HUES6 (cell line): ENCODE results near the gene EPS8.

ENCODE experiments used
- H3K27ac ChIP-seq: 2 replicates; pipeline ENCODE4 v1.7.0; 2013; ENCODE audit warnings: low read depth, mild to moderate bottlenecking, low read length, inconsistent platforms
- H3K27me3 ChIP-seq: 2 replicates; pipeline ENCODE4 v1.6.1; 2013; ENCODE audit warnings: low read length; ENCODE audit not compliant: control insufficient read depth, insufficient read depth
- H3K36me3 ChIP-seq: 2 replicates; pipeline ENCODE4 v1.6.1; 2013; ENCODE audit warnings: low read length; ENCODE audit not compliant: control insufficient read depth, insufficient read depth
- H3K4me1 ChIP-seq: 2 replicates; pipeline ENCODE4 v1.6.1; 2013; ENCODE audit warnings: low read length; ENCODE audit not compliant: control insufficient read depth, insufficient read depth
- H3K4me3 ChIP-seq: 2 replicates; pipeline ENCODE4 v1.5.1; 2013; ENCODE audit warnings: low read depth, low read length
- H3K9ac ChIP-seq: one replicate; pipeline ENCODE4 v1.6.1; 2013; ENCODE audit warnings: mild to moderate bottlenecking, low read length
- H3K9me3 ChIP-seq: 2 replicates; pipeline ENCODE4 v1.6.1; 2013; ENCODE audit warnings: low read depth, low read length; ENCODE audit not compliant: control insufficient read depth, insufficient read depth

EPS8 gene

GRCh38 chr12:15705606-15706005, 83.6 kb downstream of the EPS8 start:
- Histone ChIP-seq H3K27me3 (no peaks in the 10 kb centered on the region), H3K4me1 (peaks cover 13% of the 10 kb centered on the region), H3K27ac (no peak overlapping the region), H3K9ac (no peak overlapping the region), H3K9me3 (no peaks in the 10 kb centered on the region), H3K4me3 (no peak overlapping the region), H3K36me3 (no peaks in the 10 kb centered on the region)

- H3K9ac ChIP-seq = no peak overlapping the region
- H3K4me3 ChIP-seq = no peak overlapping the region
Measured at GRCh38 chr12:15702276-15702675, 86.9 kb downstream of the EPS8 start.

GRCh38 chr12:15701631-15702156, 87.5 kb downstream of the EPS8 start:
- Histone ChIP-seq H3K27me3 (no peaks in the 10 kb centered on the region), H3K36me3 (no peaks in the 10 kb centered on the region), H3K9me3 (no peaks in the 10 kb centered on the region), H3K4me1 (peaks cover 7% of the 10 kb centered on the region; the same call in 1 of the 2 replicates), H3K9ac (no peak overlapping the region), H3K4me3 (no peak overlapping the region), H3K27ac (no peak overlapping the region)

More at GRCh38 chr12:15702276-15702675, 86.9 kb downstream of the EPS8 start:
- H3K36me3 ChIP-seq = no peaks in the 10 kb centered on the region
- H3K9me3 ChIP-seq = no peaks in the 10 kb centered on the region
- peaks cover 7% of the 10 kb centered on the region; the same call in 1 of the 2 replicates for H3K4me1 ChIP-seq
- no peak overlapping the region for H3K27ac ChIP-seq
- no peaks in the 10 kb centered on the region for H3K27me3 ChIP-seq

GRCh38 chr12:15701206-15701605, 88.0 kb downstream of the EPS8 start:
- Histone ChIP-seq H3K27me3 (no peaks in the 10 kb centered on the region), H3K4me1 (peaks cover 5% of the 10 kb centered on the region; the same call in 1 of the 2 replicates), H3K36me3 (no peaks in the 10 kb centered on the region), H3K27ac (no peak overlapping the region), H3K9me3 (no peaks in the 10 kb centered on the region), H3K9ac (no peak overlapping the region), H3K4me3 (no peak overlapping the region)

- Histone ChIP-seq H3K27ac (no peak overlapping the region), H3K9ac (no peak overlapping the region), H3K4me3 (no peak overlapping the region), H3K27me3 (no peaks in the 10 kb centered on the region), H3K9me3 (no peaks in the 10 kb centered on the region), H3K4me1 (no peaks in the 10 kb centered on the region; the same call in 1 of the 2 replicates), H3K36me3 (no peaks in the 10 kb centered on the region)
Measured at GRCh38 chr12:15700595-15700994, 88.6 kb downstream of the EPS8 start.

GRCh38 chr12:15699886-15700285, 89.3 kb downstream of the EPS8 start:
- no peak overlapping the region for H3K27ac ChIP-seq
- no peaks in the 10 kb centered on the region for H3K9me3 ChIP-seq
- no peak overlapping the region for H3K9ac ChIP-seq
- H3K36me3 ChIP-seq = no peaks in the 10 kb centered on the region
- no peaks in the 10 kb centered on the region; the same call in 1 of the 2 replicates for H3K4me1 ChIP-seq
- H3K27me3 ChIP-seq = no peaks in the 10 kb centered on the region
- no peak overlapping the region for H3K4me3 ChIP-seq

- no peak overlapping the region for H3K27ac ChIP-seq
- no peaks in the 10 kb centered on the region; the same call in 1 of the 2 replicates for H3K4me1 ChIP-seq
- H3K4me3 ChIP-seq = no peak overlapping the region
- H3K27me3 ChIP-seq = no peaks in the 10 kb centered on the region
- no peaks in the 10 kb centered on the region for H3K9me3 ChIP-seq
- H3K36me3 ChIP-seq = no peaks in the 10 kb centered on the region
- H3K9ac ChIP-seq = no peak overlapping the region
Measured at GRCh38 chr12:15698377-15698871, 90.8 kb downstream of the EPS8 start.

- Histone ChIP-seq H3K4me3 (no peak overlapping the region), H3K9ac (no peak overlapping the region), H3K4me1 (no peaks in the 10 kb centered on the region; the same call in 1 of the 2 replicates), H3K9me3 (no peaks in the 10 kb centered on the region), H3K27me3 (no peaks in the 10 kb centered on the region), H3K36me3 (no peaks in the 10 kb centered on the region), H3K27ac (no peak overlapping the region)
Measured at GRCh38 chr12:15697201-15697600, 92.0 kb downstream of the EPS8 start.

- H3K9me3 ChIP-seq = no peaks in the 10 kb centered on the region
- H3K9ac ChIP-seq = no peak overlapping the region
- peaks cover 4% of the 10 kb centered on the region for H3K4me1 ChIP-seq
- no peaks in the 10 kb centered on the region for H3K36me3 ChIP-seq
- H3K27me3 ChIP-seq = no peaks in the 10 kb centered on the region
- H3K27ac ChIP-seq = no peak overlapping the region
- H3K4me3 ChIP-seq = no peak overlapping the region
Measured at GRCh38 chr12:15693228-15693911, 95.8 kb downstream of the EPS8 start.

GRCh38 chr12:15691388-15691787, 97.8 kb downstream of the EPS8 start:
- H3K4me1 ChIP-seq = peaks cover 8% of the 10 kb centered on the region
- no peaks in the 10 kb centered on the region for H3K9me3 ChIP-seq
- H3K27ac ChIP-seq = no peak overlapping the region
- no peak overlapping the region for H3K9ac ChIP-seq
- H3K36me3 ChIP-seq = no peaks in the 10 kb centered on the region
- no peaks in the 10 kb centered on the region for H3K27me3 ChIP-seq
- no peak overlapping the region for H3K4me3 ChIP-seq

- H3K9ac ChIP-seq = no peak overlapping the region
- H3K4me1 ChIP-seq = peaks cover 8% of the 10 kb centered on the region
- H3K27ac ChIP-seq = no peak overlapping the region
- H3K9me3 ChIP-seq = no peaks in the 10 kb centered on the region
- H3K36me3 ChIP-seq = no peaks in the 10 kb centered on the region
- no peak overlapping the region for H3K4me3 ChIP-seq
- no peaks in the 10 kb centered on the region for H3K27me3 ChIP-seq
Measured at GRCh38 chr12:15690320-15690719, 98.9 kb downstream of the EPS8 start.
